IMR-90 (cell line): ENCODE results near the gene MDFIC2.

Source experiments
- TF ChIP-seq, protein P1 (sequence below): fragments of 150-350 bp; IDR thresholded peaks from 2 replicates; pipeline ENCODE4 v1.6.1; 2017; ENCODE audit warnings: mild to moderate bottlenecking, antibody characterized with exemption, low read length, low read depth
- TF ChIP-seq, protein P2 (sequence below): conservative IDR thresholded peaks from 2 replicates; pipeline ENCODE4 v1.5.1; 2012; ENCODE audit warnings: mild to moderate bottlenecking, low read depth, low read length, improper control_type of control experiment

DNA sequence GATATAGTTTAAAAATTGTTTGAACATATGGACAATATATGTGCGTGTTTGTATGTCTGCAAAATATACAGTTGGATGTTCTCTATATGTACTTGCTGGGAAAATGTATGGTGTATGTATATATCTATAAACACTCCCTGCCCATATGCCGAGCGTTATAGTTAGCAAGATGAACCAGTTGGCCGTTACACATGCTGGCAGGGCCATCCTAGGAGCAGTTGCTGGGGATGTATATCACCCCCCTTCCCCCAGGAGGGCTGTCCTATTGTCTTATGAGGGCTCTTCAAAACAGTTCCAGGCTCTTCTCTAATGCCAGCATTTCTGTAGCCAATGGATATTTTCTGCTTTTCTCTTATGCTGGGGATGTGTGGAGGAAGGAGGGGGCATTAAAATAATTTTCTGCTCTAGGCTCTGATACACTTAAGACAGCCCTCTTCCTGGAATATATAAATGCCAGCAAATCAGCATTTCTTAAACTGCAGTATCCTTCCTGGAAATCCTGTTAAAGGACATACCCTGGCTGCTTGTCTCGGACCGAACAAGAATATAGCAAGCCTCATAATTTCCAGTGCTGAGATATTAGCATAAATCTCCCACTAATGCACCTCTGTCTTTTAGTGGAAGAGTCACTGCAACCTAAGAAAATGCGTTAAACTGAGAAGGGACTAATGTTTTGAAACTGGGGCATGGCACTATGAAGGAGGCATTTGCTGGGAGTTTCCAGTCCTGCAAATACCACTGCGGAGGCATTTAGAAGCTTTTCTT lies 134.4 kb downstream of the MDFIC2 start:
- TF ChIP-seq, protein P1, sequence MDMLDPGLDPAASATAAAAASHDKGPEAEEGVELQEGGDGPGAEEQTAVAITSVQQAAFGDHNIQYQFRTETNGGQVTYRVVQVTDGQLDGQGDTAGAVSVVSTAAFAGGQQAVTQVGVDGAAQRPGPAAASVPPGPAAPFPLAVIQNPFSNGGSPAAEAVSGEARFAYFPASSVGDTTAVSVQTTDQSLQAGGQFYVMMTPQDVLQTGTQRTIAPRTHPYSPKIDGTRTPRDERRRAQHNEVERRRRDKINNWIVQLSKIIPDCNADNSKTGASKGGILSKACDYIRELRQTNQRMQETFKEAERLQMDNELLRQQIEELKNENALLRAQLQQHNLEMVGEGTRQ = no peak
- TF ChIP-seq, protein P2, sequence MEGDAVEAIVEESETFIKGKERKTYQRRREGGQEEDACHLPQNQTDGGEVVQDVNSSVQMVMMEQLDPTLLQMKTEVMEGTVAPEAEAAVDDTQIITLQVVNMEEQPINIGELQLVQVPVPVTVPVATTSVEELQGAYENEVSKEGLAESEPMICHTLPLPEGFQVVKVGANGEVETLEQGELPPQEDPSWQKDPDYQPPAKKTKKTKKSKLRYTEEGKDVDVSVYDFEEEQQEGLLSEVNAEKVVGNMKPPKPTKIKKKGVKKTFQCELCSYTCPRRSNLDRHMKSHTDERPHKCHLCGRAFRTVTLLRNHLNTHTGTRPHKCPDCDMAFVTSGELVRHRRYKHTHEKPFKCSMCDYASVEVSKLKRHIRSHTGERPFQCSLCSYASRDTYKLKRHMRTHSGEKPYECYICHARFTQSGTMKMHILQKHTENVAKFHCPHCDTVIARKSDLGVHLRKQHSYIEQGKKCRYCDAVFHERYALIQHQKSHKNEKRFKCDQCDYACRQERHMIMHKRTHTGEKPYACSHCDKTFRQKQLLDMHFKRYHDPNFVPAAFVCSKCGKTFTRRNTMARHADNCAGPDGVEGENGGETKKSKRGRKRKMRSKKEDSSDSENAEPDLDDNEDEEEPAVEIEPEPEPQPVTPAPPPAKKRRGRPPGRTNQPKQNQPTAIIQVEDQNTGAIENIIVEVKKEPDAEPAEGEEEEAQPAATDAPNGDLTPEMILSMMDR = no peak
